ENCODE measurements around the gene BIVM.

DNA sequence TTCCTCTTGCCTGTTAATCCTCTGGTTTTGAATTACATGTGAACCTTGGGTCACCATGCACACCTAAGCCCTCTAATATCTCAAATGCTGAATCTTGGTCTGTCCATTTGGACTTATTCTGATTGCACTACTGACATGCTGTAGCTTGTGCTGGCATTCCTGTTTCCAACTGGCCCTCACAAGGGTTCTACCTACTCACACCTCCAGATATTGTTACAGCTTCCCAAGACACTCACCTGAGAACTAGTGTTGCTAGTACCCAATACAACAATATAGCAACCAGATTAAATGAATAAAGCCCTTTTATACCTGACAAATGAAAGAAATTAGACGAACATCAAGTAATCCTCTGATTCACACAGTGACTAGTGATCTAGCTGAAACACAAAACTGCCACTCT is 41.9 kb upstream of the BIVM start:
- TF ChIP-seq, protein P1, sequence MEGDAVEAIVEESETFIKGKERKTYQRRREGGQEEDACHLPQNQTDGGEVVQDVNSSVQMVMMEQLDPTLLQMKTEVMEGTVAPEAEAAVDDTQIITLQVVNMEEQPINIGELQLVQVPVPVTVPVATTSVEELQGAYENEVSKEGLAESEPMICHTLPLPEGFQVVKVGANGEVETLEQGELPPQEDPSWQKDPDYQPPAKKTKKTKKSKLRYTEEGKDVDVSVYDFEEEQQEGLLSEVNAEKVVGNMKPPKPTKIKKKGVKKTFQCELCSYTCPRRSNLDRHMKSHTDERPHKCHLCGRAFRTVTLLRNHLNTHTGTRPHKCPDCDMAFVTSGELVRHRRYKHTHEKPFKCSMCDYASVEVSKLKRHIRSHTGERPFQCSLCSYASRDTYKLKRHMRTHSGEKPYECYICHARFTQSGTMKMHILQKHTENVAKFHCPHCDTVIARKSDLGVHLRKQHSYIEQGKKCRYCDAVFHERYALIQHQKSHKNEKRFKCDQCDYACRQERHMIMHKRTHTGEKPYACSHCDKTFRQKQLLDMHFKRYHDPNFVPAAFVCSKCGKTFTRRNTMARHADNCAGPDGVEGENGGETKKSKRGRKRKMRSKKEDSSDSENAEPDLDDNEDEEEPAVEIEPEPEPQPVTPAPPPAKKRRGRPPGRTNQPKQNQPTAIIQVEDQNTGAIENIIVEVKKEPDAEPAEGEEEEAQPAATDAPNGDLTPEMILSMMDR (IDR thresholded peaks at IDR 0.05) = no peak
- no peak for TF ChIP-seq POLR2A (IDR thresholded peaks at IDR 0.05)
